Glutamatergic neuron (in vitro differentiated cells): Measurements from ENCODE around the gene SPIN1. TPM values are rescaled to one million over a fixed set of nuclear protein-coding genes. Genes with fewer than 3 reads are reported as not detected.

ENCODE experiments used
- DNase-seq: peaks from one replicate; pipeline ENCODE4 v3.0.0; 2022
- H3K27ac Mint-ChIP-seq: one replicate; pipeline ENCODE4 v1.8.0; 2020; ENCODE audit warnings: mild to moderate bottlenecking, mixed read lengths, inconsistent platforms; ENCODE audit not compliant: unreplicated experiment
- H3K27me3 Mint-ChIP-seq: one replicate; pipeline ENCODE4 v1.8.0; 2020; ENCODE audit warnings: mild to moderate bottlenecking, moderate library complexity, mixed read lengths, inconsistent platforms; ENCODE audit not compliant: unreplicated experiment
- H3K36me3 Mint-ChIP-seq: one replicate; pipeline ENCODE4 v1.8.0; 2020; ENCODE audit warnings: mild to moderate bottlenecking, mixed read lengths, inconsistent platforms; ENCODE audit not compliant: unreplicated experiment
- H3K4me1 Mint-ChIP-seq: one replicate; pipeline ENCODE4 v1.8.0; 2020; ENCODE audit warnings: mild to moderate bottlenecking, low read depth, mixed read lengths, inconsistent platforms; ENCODE audit not compliant: unreplicated experiment
- H3K4me3 Mint-ChIP-seq: one replicate; pipeline ENCODE4 v1.8.0; 2020; ENCODE audit warnings: mild to moderate bottlenecking, mixed read lengths, inconsistent platforms; ENCODE audit not compliant: unreplicated experiment
- H3K9me3 Mint-ChIP-seq: one replicate; pipeline ENCODE4 v1.8.0; 2020; ENCODE audit warnings: mild to moderate bottlenecking, moderate library complexity, mixed read lengths, inconsistent platforms; ENCODE audit not compliant: unreplicated experiment
- CTCF ChIP-seq: fragments of 200-600 bp; sonication (generic); IDR thresholded peaks from one replicate; pipeline ENCODE4 v1.5.0; 2021; ENCODE audit not compliant: partially characterized antibody, unreplicated experiment
- total RNA-seq: library from RNA; stranded (reverse); fragmentation: NEBNext Ultra II Directional; extraction: Animal tissue kit (Norgen Biotek cat#: 25700); gene quantifications from one replicate; pipeline ENCODE4 v1.2.1, GENCODE V29; 2021; ENCODE audit not compliant: unreplicated experiment

Gene SPIN1
- total RNA-seq, 1 donor from 2014 or later: 88.2 TPM

- H3K27me3 Mint-ChIP-seq: peaks cover 14% of the 10 kb centered on the region
- H3K9me3 Mint-ChIP-seq: peaks cover 13% of the 10 kb centered on the region
- TF ChIP-seq CTCF: no peak
- peak overlapping the region; percentile 96 for H3K4me3 Mint-ChIP-seq
- H3K4me1 Mint-ChIP-seq: peaks cover 14% of the 10 kb centered on the region
- peak; percentile 45 for DNase-seq
- no peaks in the 10 kb centered on the region for H3K36me3 Mint-ChIP-seq
- H3K27ac Mint-ChIP-seq: peak overlapping the region; percentile 95
Measured at GRCh38 chr9:88387552-88388202, 567 bp upstream of the SPIN1 start.

GRCh38 chr9:88388886-88389605 lies 802 bp downstream of the SPIN1 start:
- DNase-seq: peak; percentile 80
- Mint-ChIP-seq H3K36me3 (no peaks in the 10 kb centered on the region), H3K4me3 (peak overlapping the region; percentile 92), H3K4me1 (peaks cover 18% of the 10 kb centered on the region), H3K27ac (peak overlapping the region; percentile 97), H3K9me3 (peaks cover 13% of the 10 kb centered on the region), H3K27me3 (peaks cover 14% of the 10 kb centered on the region)
- no peak for TF ChIP-seq CTCF

DNA sequence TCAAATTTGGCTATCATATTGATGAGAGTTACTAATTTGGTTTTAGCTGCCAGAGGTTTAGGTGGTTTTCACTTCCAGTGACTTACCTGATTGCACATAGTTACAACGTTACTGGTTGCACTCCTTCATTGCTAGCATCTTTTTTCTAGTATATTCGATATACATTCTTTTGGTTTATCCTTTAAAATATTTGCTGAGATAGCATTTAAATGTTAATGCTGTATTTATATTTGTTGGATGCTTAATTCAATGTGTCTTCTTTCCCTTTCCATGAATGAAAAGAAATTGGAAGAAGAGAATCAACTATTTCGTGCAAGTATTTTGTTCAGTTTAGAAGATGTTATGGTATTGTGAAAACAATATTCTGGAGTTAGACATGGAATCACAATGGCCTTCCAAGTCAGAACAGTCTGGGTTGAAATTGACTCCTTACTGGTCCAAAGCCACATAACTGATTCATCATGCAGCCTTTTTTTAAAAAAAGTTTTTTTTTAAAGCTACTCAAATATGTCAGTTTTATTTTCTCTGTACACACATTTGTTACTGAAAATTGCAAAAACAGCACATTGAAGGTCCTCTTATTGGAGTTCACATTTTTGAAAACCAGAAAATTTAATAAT lies 2.2 kb downstream of the SPIN1 start:
- Mint-ChIP-seq H3K27ac (no peak overlapping the region), H3K27me3 (peaks cover 14% of the 10 kb centered on the region), H3K4me3 (peak overlapping the region; percentile 92), H3K36me3 (no peaks in the 10 kb centered on the region), H3K9me3 (peaks cover 13% of the 10 kb centered on the region), H3K4me1 (peaks cover 18% of the 10 kb centered on the region)
- DNase-seq: no peak
- TF ChIP-seq CTCF: no peak

DNA sequence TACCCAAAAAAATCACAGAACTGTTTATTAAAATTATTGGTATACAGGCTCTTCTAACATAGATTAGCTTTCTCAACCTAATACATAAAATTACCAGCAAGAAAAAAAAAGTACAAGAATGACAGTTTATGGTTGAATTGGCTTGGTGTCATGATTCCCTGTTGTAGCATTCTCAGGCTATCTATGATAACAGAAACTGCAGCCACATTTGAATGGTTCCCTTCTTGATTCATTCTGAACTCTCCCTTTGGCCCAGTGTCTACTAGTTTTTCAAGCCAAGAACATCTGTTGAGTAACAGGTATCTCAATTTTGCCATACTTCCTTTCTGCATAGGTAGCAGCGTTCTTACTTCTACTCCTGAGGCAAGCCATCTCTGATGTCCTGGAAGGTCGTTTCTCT lies 3.0 kb downstream of the SPIN1 start:
- no peak overlapping the region for H3K27ac Mint-ChIP-seq
- peaks cover 18% of the 10 kb centered on the region for H3K4me1 Mint-ChIP-seq
- no peak overlapping the region for H3K4me3 Mint-ChIP-seq

More for the DNA sequence above, 3.0 kb downstream of the SPIN1 start:
- Mint-ChIP-seq H3K9me3 (peaks cover 13% of the 10 kb centered on the region), H3K27me3 (peaks cover 14% of the 10 kb centered on the region), H3K36me3 (no peaks in the 10 kb centered on the region)
- DNase-seq: no peak
- TF ChIP-seq CTCF: no peak
